C4-2B (cell line): ENCODE data around the gene PDGFRB.

Experiments
- ZFX ChIP-seq: fragments of 450-650 bp; IDR thresholded peaks from 2 replicates; pipeline ENCODE4 v1.6.1; 2017
- TF ChIP-seq, protein P1 (sequence below): fragments of 450-650 bp; conservative IDR thresholded peaks from 2 replicates; pipeline ENCODE4 v1.5.1; 2017; ENCODE audit warnings: mild to moderate bottlenecking

GRCh38 chr5:150144879-150145278 lies 10.8 kb downstream of the PDGFRB start:
- TF ChIP-seq, protein P1, sequence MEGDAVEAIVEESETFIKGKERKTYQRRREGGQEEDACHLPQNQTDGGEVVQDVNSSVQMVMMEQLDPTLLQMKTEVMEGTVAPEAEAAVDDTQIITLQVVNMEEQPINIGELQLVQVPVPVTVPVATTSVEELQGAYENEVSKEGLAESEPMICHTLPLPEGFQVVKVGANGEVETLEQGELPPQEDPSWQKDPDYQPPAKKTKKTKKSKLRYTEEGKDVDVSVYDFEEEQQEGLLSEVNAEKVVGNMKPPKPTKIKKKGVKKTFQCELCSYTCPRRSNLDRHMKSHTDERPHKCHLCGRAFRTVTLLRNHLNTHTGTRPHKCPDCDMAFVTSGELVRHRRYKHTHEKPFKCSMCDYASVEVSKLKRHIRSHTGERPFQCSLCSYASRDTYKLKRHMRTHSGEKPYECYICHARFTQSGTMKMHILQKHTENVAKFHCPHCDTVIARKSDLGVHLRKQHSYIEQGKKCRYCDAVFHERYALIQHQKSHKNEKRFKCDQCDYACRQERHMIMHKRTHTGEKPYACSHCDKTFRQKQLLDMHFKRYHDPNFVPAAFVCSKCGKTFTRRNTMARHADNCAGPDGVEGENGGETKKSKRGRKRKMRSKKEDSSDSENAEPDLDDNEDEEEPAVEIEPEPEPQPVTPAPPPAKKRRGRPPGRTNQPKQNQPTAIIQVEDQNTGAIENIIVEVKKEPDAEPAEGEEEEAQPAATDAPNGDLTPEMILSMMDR: no peak
- no peak for TF ChIP-seq ZFX
